AG04450 (cell line): Measurements from ENCODE around the gene NFKBIE. TPM values are rescaled to one million over a fixed set of nuclear protein-coding genes. Genes with fewer than 3 reads are reported as not detected.
"Not testable (repeated sequence)": the region's sequence is repeated elsewhere in the genome, so short reads cannot be mapped to it uniquely, and the experiment has no call there.

Experiments used
- CTCF ChIA-PET: fragments of 300-600, 350-600 bp; formaldehyde crosslinking; extraction: SDS; loops from one replicate; lab custom pipeline; 2022; ENCODE audit warnings: antibody characterized with exemption, inconsistent platforms; lab: Charles Lee
- POLR2A ChIA-PET: fragments of 350-600 bp; formaldehyde crosslinking; extraction: SDS; loops from one replicate; lab custom pipeline; 2021; ENCODE audit warnings: antibody characterized with exemption, inconsistent platforms; lab: Yijun Ruan, JAX
- DNase-seq: peaks from one replicate; pipeline ENCODE4 v3.0.0-alpha.2; 2011; ENCODE audit warnings: low read depth, low spot score
- H3K27ac ChIP-seq: one replicate; pipeline ENCODE4 v1.5.1; 2012; ENCODE audit warnings: low read depth, low read length, control low read depth
- H3K27me3 ChIP-seq: one replicate; pipeline ENCODE4 v1.6.0; 2012; ENCODE audit warnings: low read length; ENCODE audit not compliant: control insufficient read depth, insufficient read depth
- H3K4me3 ChIP-seq: 2 replicates; pipeline ENCODE4 v1.5.1; 2011; ENCODE audit warnings: mild to moderate bottlenecking, low read depth, low read length, control low read depth
- H3K9me3 ChIP-seq: 2 replicates; pipeline ENCODE4 v1.5.1; 2012; ENCODE audit warnings: low read length; ENCODE audit not compliant: control insufficient read depth, insufficient read depth
- polyA minus RNA-seq: library from RNA; depleted of rRNA, polyadenylated mRNA; stranded (reverse); fragments of >200 nt; gene quantifications from 2 replicates; pipeline ENCODE4 v1.2.3, GENCODE V29; 2011; rRNA and poly(A)+ RNA removed
- polyA plus RNA-seq: library from polyadenylated mRNA; depleted of rRNA; stranded (reverse); fragments of >200 nt; gene quantifications from 2 replicates; pipeline ENCODE4 v1.2.3, GENCODE V29; 2011; rRNA removed
- TF ChIP-seq, protein P1 (sequence below): IDR thresholded peaks from 2 replicates; pipeline ENCODE4 v1.5.1; 2011; ENCODE audit warnings: low read depth, low read length, control low read depth, inconsistent platforms

NFKBIE gene
- polyA plus RNA-seq, result 13.7 and 17.0 TPM in 2 replicates
- 6.4 and 9.4 TPM in 2 replicates for polyA minus RNA-seq

DNA sequence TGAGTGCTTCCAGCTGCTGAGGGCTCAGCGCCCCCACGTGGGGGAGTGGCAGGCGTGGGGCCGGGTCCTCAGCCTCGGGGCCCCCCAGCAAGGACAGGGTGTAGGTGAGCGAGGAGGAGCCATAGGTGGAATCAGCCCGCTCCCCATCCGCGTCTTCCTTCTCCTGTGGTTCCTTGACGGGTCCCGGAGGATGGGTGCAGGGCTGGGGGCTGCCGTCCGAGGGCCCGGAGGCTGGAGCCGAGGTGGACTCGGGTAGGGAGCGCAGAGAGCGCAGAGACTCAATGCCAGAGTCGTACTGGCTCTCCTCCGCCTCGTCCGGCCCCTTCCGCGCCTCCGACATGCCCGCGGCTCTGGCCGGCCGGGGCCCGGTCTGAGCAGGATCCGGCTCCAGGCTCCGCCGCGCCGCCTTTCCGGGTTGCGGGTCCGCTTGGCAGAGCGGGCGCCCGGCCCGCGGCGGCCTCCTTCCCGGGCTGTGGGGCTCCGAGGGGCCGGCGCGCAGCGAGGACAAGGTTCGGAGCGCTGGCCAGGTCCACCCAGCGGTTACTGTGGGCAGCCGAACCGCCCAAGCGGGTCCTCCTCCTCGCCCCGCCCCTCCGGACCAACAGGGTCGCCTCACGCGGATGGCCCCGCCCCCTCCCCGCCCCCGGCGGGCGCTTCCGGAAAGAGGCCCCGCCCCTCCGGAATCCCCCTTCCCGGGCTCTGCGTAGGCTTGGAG, at the start of gene NFKBIE:
TSS of gene NFKBIE (minus strand) at position 545 of the 715 bp plus-strand sequence. CDS start at position 340, 205 bp downstream.
- Histone ChIP-seq H3K27ac (peak within 1 kb of the TSS; percentile 75), H3K4me3 (peak within 1 kb of the TSS; percentile 86), H3K9me3 (no peaks in the 10 kb centered on the region; the same call in 1 of the 2 replicates), H3K27me3 (peaks cover 22% of the 10 kb centered on the region)
- TF ChIP-seq, protein P1, sequence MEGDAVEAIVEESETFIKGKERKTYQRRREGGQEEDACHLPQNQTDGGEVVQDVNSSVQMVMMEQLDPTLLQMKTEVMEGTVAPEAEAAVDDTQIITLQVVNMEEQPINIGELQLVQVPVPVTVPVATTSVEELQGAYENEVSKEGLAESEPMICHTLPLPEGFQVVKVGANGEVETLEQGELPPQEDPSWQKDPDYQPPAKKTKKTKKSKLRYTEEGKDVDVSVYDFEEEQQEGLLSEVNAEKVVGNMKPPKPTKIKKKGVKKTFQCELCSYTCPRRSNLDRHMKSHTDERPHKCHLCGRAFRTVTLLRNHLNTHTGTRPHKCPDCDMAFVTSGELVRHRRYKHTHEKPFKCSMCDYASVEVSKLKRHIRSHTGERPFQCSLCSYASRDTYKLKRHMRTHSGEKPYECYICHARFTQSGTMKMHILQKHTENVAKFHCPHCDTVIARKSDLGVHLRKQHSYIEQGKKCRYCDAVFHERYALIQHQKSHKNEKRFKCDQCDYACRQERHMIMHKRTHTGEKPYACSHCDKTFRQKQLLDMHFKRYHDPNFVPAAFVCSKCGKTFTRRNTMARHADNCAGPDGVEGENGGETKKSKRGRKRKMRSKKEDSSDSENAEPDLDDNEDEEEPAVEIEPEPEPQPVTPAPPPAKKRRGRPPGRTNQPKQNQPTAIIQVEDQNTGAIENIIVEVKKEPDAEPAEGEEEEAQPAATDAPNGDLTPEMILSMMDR, result peak; percentile 37
- peak; percentile 71 for DNase-seq
- ChIA-PET POLR2A (interaction anchor here (1.0 to 1.5 kb wide), 2 partner anchors 8 to 18 kb away, joined by 4 to 8 read pairs; partner anchors contain the start of genes HSP90AB1 and SLC35B2), CTCF (interaction anchor here (3.6 to 6.0 kb wide), 2 partner anchors 8 to 73 kb away, joined by 18 to 93 read pairs; partner anchors contain the start of gene SLC35B2)

- H3K4me3 ChIP-seq, H3K9me3 ChIP-seq, POLR2A ChIA-PET, DNase-seq, H3K27ac ChIP-seq: not testable (repeated sequence)
- H3K27me3 ChIP-seq, result peaks cover 16% of the 10 kb centered on the region
- CTCF ChIA-PET, result interaction anchor here (0.6 to 1.4 kb wide), 7 partner anchors 9 to 146 kb away, joined by 3 to 6 read pairs (median 4); no protein-coding TSS in a partner anchor
Observed at GRCh38 chr6:44314657-44315056, 49.3 kb upstream of the NFKBIE start.

GRCh38 chr6:44312901-44313788, 47.8 kb upstream of the NFKBIE start, which contains the start of gene AARS2:
AARS2 (minus strand) TSS chr6:44313347; CDS start chr6:44313323, 24 bp downstream.
- ChIA-PET POLR2A (interaction anchor here (0.5 to 0.7 kb wide), 4 partner anchors 24 to 137 kb away, joined by 3 to 5 read pairs (median 4); no protein-coding TSS in a partner anchor), CTCF (interaction anchor here (0.6 to 2.6 kb wide), 32 partner anchors 8 to 228 kb away, joined by 3 to 18 read pairs (median 4); partner anchors contain the start of gene TMEM151B)
- DNase-seq, result peak; percentile 38
- Histone ChIP-seq H3K27ac (no peak within 1 kb of the TSS), H3K9me3 (no peaks in the 10 kb centered on the region), H3K4me3 (peak within 1 kb of the TSS; percentile 82), H3K27me3 (peaks cover 5% of the 10 kb centered on the region)
- TF ChIP-seq, protein P1, result peak; percentile 99

GRCh38 chr6:44311767-44312166, 46.4 kb upstream of the NFKBIE start:
- POLR2A ChIA-PET, result no interaction called here
- no peaks in the 10 kb centered on the region for H3K9me3 ChIP-seq
- H3K27me3 ChIP-seq, result peaks cover 3% of the 10 kb centered on the region
- DNase-seq, result no peak
- CTCF ChIA-PET, result interaction anchor here (1.1 to 2.6 kb wide), 8 partner anchors 12 to 139 kb away, joined by 3 to 18 read pairs (median 6); partner anchors contain the start of gene TMEM151B
- TF ChIP-seq, protein P1, result no peak
- H3K27ac ChIP-seq, result no peak overlapping the region
- H3K4me3 ChIP-seq, result no peak overlapping the region

- ChIA-PET CTCF (interaction anchor here (1.5 to 2.6 kb wide), 2 partner anchors 43 to 138 kb away, joined by 3 to 18 read pairs; no protein-coding TSS in a partner anchor), POLR2A (no interaction called here)
- no peak for DNase-seq
Observed at GRCh38 chr6:44311304-44311703, 46.0 kb upstream of the NFKBIE start.

More at GRCh38 chr6:44311304-44311703, 46.0 kb upstream of the NFKBIE start:
- Histone ChIP-seq H3K9me3 (no peaks in the 10 kb centered on the region), H3K4me3 (no peak overlapping the region), H3K27me3 (peaks cover 1% of the 10 kb centered on the region), H3K27ac (no peak overlapping the region)
- TF ChIP-seq, protein P1, result no peak
